Amygdala (tissue), 56 donors: ENCODE data around the gene TSPAN6.
A peak's percentile ranks its signal among the peaks of the same experiment; 100 is the strongest.

Source experiments
- DNase-seq, 56 donors: peaks; one replicate each; lab custom pipeline; 2025; lab: John Stamatoyannopoulos, UW

TSPAN6 gene

GRCh38 chrX:100636321-100636991 lies at the start of gene TSPAN6:
Gene TSPAN6 (minus strand): TSS chrX:100636806. CDS start chrX:100636694, 112 bp downstream.
- peak in 54 of 56 donors; percentile 1 to 75 (median 26) for DNase-seq

- no peak for DNase-seq
These were observed 49.3 kb upstream of the TSPAN6 start for GRCh38 chrX:100685997-100686305.

GRCh38 chrX:100685284-100685996 lies 48.8 kb upstream of the TSPAN6 start:
- DNase-seq = peak in 47 of 56 donors; percentile 0 to 84 (median 26)

GRCh38 chrX:100682939-100683338 lies 46.3 kb upstream of the TSPAN6 start:
- DNase-seq = no peak

- no peak for DNase-seq
These were observed 45.0 kb upstream of the TSPAN6 start for GRCh38 chrX:100681599-100681998.

- no peak for DNase-seq
These were observed 44.1 kb upstream of the TSPAN6 start for GRCh38 chrX:100680756-100681155.

GRCh38 chrX:100677611-100678181 lies 41.1 kb upstream of the TSPAN6 start:
- no peak for DNase-seq

GRCh38 chrX:100674705-100675104 lies 38.1 kb upstream of the TSPAN6 start:
- DNase-seq = no peak

GRCh38 chrX:100673397-100673953 lies 36.9 kb upstream of the TSPAN6 start:
- DNase-seq = no peak

- no peak for DNase-seq
These were observed 36.4 kb upstream of the TSPAN6 start for GRCh38 chrX:100672966-100673365.

- DNase-seq = no peak
These were observed 27.0 kb upstream of the TSPAN6 start for GRCh38 chrX:100663642-100664041.

- no peak for DNase-seq
These were observed 26.2 kb upstream of the TSPAN6 start for GRCh38 chrX:100662796-100663195.

- no peak for DNase-seq
These were observed 25.6 kb upstream of the TSPAN6 start for GRCh38 chrX:100662170-100662569.

GRCh38 chrX:100659431-100660137 lies 23.0 kb upstream of the TSPAN6 start:
- no peak for DNase-seq

- DNase-seq = no peak
These were observed 22.4 kb upstream of the TSPAN6 start for GRCh38 chrX:100658941-100659381.

- DNase-seq = no peak
These were observed 17.7 kb upstream of the TSPAN6 start for GRCh38 chrX:100654261-100654660.

GRCh38 chrX:100652266-100652665 lies 15.7 kb upstream of the TSPAN6 start:
- DNase-seq = no peak

GRCh38 chrX:100650841-100651240 lies 14.2 kb upstream of the TSPAN6 start:
- no peak for DNase-seq

- peak in 1 of 56 donors; percentile 0 for DNase-seq
These were observed 13.1 kb upstream of the TSPAN6 start for GRCh38 chrX:100649550-100650356.
